ENCODE results near the gene SLC44A3. TPM values are rescaled to one million over a fixed set of nuclear protein-coding genes. Genes with fewer than 3 reads are reported as not detected.

SLC44A3 gene
- total and polyA plus RNA-seq, 2 of the 8 experiments (the other 6 are each of a cell fraction or from before 2014, with no cell fraction given): 4.2 to 5.0 TPM

DNA sequence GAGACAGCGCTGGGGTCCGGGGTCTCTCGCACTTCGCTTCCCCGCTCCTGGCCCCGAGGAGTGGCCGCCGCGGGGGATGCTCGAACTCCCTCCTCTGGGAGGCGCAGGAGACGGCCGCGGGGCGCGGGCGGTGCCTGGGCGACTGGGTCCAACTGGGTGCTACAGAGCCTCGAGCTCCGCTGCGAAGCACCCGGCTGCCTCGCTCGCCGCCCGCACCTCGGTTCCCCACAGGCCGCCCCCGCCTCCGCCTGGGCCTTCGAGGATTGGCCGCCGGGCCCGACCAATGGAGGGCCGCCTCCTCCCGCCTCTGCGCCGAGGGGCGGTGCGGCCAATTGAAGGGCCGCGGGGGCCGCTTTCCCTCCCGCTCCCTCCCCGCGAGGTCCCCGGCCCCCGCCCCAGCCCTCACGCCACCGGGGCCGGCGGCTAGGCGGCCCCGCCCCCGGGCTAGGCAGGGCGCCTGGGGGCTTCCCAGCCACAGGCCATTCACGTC is 106.8 kb downstream of the SLC44A3 start, which contains the start of gene CNN3:
TSS of gene CNN3 (minus strand) at position 196 of the 490 bp plus-strand sequence. CDS start 216 bp downstream, outside the sequence.
- H2BK12ac ChIP-seq (ENCODE audit: low read depth, low read length): peak within 1 kb of the TSS; percentile 85; the same call in 1 of the 2 replicates
- no peaks in the 10 kb centered on the region for H3K27me3 ChIP-seq (replicated peaks in 1 of 4; ENCODE audit: control insufficient read depth in 3 of 4, extremely low read depth in 1 of 4, insufficient read depth in 3 of 4, low read length in 3 of 4)
- H3K4ac ChIP-seq (replicated peaks; ENCODE audit: insufficient read length, low read depth, low read length): peak within 1 kb of the TSS; percentile 93
- H2BK5ac ChIP-seq (ENCODE audit: low read depth, low read length): peak within 1 kb of the TSS; percentile 96
- H2BK20ac ChIP-seq (ENCODE audit: low read length): no peak within 1 kb of the TSS
- H4K91ac ChIP-seq (replicated peaks; ENCODE audit: insufficient read length, low read length): peak within 1 kb of the TSS; percentile 98
- DNase-seq (ENCODE audit: low read depth in 1 of 2, low spot score in 2 of 2) (peak; percentile 81 to 92), FAIRE-seq (no peak)
- no peaks in the 10 kb centered on the region for H3K9me3 ChIP-seq (ENCODE audit: insufficient read depth in 2 of 2, low read depth in 1 of 2, low read length in 1 of 2)
- peak within 1 kb of the TSS; percentile 35 for H3K14ac ChIP-seq (ENCODE audit: insufficient read length)
- H2AK5ac ChIP-seq (ENCODE audit: low read depth, low read length): peak within 1 kb of the TSS; percentile 78; the same call in 1 of the 2 replicates
- H4K20me1 ChIP-seq (replicated peaks in 1 of 2; ENCODE audit: control insufficient read depth in 1 of 2, insufficient read depth in 2 of 2, low read length in 2 of 2): peaks cover 21 to 24% of the 10 kb centered on the region in 2 experiments
- H3K23ac ChIP-seq (ENCODE audit: insufficient read length): no peak within 1 kb of the TSS
- peaks cover 8% of the 10 kb centered on the region for H3K79me1 ChIP-seq (ENCODE audit: low read depth, low read length)
- H3K9ac ChIP-seq (replicated peaks in 1 of 4; ENCODE audit: extremely low read depth in 1 of 4, low read depth in 3 of 4, low read length in 3 of 4): peak within 1 kb of the TSS; percentile 95 to 97 (median 97)
- CTCF ChIA-PET (ENCODE audit: partially characterized antibody): interaction anchor here (0.9 to 1.8 kb wide), 3 partner anchors 34 to 114 kb away, joined by 3 to 7 read pairs (median 3); no protein-coding TSS in a partner anchor
- peak within 1 kb of the TSS; percentile 76 to 85 for H3K4me2 ChIP-seq (ENCODE audit: insufficient read depth in 1 of 2, low read depth in 2 of 2, low read length in 2 of 2)
- peak within 1 kb of the TSS; percentile 98 for H4K8ac ChIP-seq (ENCODE audit: extremely low read depth, insufficient read depth, low read length)
- peak within 1 kb of the TSS; percentile 84 for H2BK120ac ChIP-seq (replicated peaks; ENCODE audit: low read depth, low read length)
- peak within 1 kb of the TSS; percentile 90 to 98 (median 97) for H3K4me3 ChIP-seq (ENCODE audit: extremely low read depth in 1 of 4, insufficient read depth in 2 of 4, low read depth in 3 of 4, low read length in 4 of 4)
- H4K5ac ChIP-seq (ENCODE audit: insufficient read length, low read depth, low read length): peak within 1 kb of the TSS; percentile 81
- peaks cover 7% of the 10 kb centered on the region for H3K23me2 ChIP-seq (ENCODE audit: low read depth, low read length)
- H3K18ac ChIP-seq (ENCODE audit: extremely low read depth, low read length): peak within 1 kb of the TSS; percentile 92
- H3K4me1 ChIP-seq (replicated peaks in 1 of 4; ENCODE audit: control insufficient read depth in 3 of 4, insufficient read depth in 4 of 4, low read length in 3 of 4): peaks cover 4 to 20% (median 14%) of the 10 kb centered on the region in 4 experiments; a peak in 6 of 7 replicates
- H2BK15ac ChIP-seq (ENCODE audit: low read length): peak within 1 kb of the TSS; percentile 61; the same call in 1 of the 2 replicates
- H3K27ac ChIP-seq (ENCODE audit: low read depth, low read length): peak within 1 kb of the TSS; percentile 96
- peak within 1 kb of the TSS; percentile 66; the same call in 1 of the 2 replicates for H2AFZ ChIP-seq (ENCODE audit: low read length)
- peaks cover 28 to 71% of the 10 kb centered on the region in 2 experiments for H3K79me2 ChIP-seq (ENCODE audit: control insufficient read depth in 1 of 2, insufficient read depth in 2 of 2, low read length in 2 of 2)
- peak within 1 kb of the TSS; percentile 80 for H3K56ac ChIP-seq (replicated peaks; ENCODE audit: insufficient read length, low read depth, low read length)
- WGBS, 2 experiments (ENCODE audit: extremely low coverage in 1 of 2, insufficient coverage in 1 of 2, insufficient read length in 1 of 2, insufficient replicate concordance in 2 of 2, low coverage in 1 of 2, low lambda C conversion rate in 2 of 2, missing lambda C conversion rate in 1 of 2): 0% methylated on average over 27 of the region's 57 CpGs; no CpG with 5 or more reads in 1 of the 2 experiments
- POLR2A ChIA-PET (ENCODE audit: partially characterized antibody): interaction anchor here (0.5 to 2.5 kb wide), 18 partner anchors 9 to 300 kb away, joined by 3 to 18 read pairs (median 3); partner anchors contain the start of gene ALG14
- peaks cover 0 to 14% (median 0%) of the 10 kb centered on the region in 4 experiments; a peak in 1 of 8 replicates for H3K36me3 ChIP-seq (ENCODE audit: control insufficient read depth in 2 of 4, insufficient read depth in 4 of 4, low read length in 3 of 4)
- TF ChIP-seq POLR2AphosphoS5 (IDR thresholded peaks at IDR 0.05; ENCODE audit: low read depth, low read length) (peak; percentile 96), TAF1 (IDR thresholded peaks at IDR 0.05; ENCODE audit: low read depth, low read length) (peak; percentile 96), GTF2F1 (IDR thresholded peaks at IDR 0.05; ENCODE audit: borderline replicate concordance, low read depth, low read length) (no peak; the same call in 1 of the 2 replicates), RXRA (IDR thresholded peaks at IDR 0.05; ENCODE audit: insufficient read depth, low read depth, low read length) (no peak), HDAC2 (IDR thresholded peaks at IDR 0.05; ENCODE audit: borderline replicate concordance in 1 of 2, low read depth in 2 of 2, low read length in 2 of 2) (0 out of 4 replicates have a peak, but pooled peaks of 1 of the 2 experiments have one; percentile 19), EZH2 (IDR thresholded peaks at IDR 0.05; ENCODE audit: low read depth, low read length, severe bottlenecking) (no peak), POLR2A (IDR thresholded peaks at IDR 0.05; ENCODE audit: control extremely low read depth in 1 of 2, low read depth in 2 of 2, low read length in 2 of 2) (peak; percentile 93 to 99), MAFK (IDR thresholded peaks at IDR 0.05; ENCODE audit: low read depth, low read length) (no peak), RBBP5 (IDR thresholded peaks at IDR 0.05; ENCODE audit: borderline replicate concordance, low read depth, low read length) (peak; percentile 22; the same call in 1 of the 2 replicates)
- TF ChIP-seq, protein P1, sequence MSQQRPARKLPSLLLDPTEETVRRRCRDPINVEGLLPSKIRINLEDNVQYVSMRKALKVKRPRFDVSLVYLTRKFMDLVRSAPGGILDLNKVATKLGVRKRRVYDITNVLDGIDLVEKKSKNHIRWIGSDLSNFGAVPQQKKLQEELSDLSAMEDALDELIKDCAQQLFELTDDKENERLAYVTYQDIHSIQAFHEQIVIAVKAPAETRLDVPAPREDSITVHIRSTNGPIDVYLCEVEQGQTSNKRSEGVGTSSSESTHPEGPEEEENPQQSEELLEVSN (IDR thresholded peaks at IDR 0.05): peak; percentile 89
- TF ChIP-seq, protein P2, sequence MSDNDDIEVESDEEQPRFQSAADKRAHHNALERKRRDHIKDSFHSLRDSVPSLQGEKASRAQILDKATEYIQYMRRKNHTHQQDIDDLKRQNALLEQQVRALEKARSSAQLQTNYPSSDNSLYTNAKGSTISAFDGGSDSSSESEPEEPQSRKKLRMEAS (IDR thresholded peaks at IDR 0.05): peak; percentile 84

All from H1 (cell line).